ENCODE measurements around the gene COQ8A.

- no peak for TF ChIP-seq POLR2A (IDR thresholded peaks at IDR 0.05)
- no peak for TF ChIP-seq CTCF (IDR thresholded peaks at IDR 0.05)
- no peak for TF ChIP-seq POLR2AphosphoS5 (IDR thresholded peaks at IDR 0.05)
Measured at GRCh38 chr1:226919995-226920394, 20.1 kb upstream of the COQ8A start.
